HG03457 (cell line): Measurements from ENCODE around the gene CCDC157.

Experiments
- ATAC-seq: cut with Tn5 transposase; IDR thresholded peaks from one replicate; pipeline ENCODE4 v1.9.1; 2021; ENCODE audit warnings: moderate number of reproducible peaks; ENCODE audit not compliant: unreplicated experiment

The CCDC157 gene

GRCh38 chr22:30351226-30351625 is 5.6 kb upstream of the CCDC157 start:
- no peak for ATAC-seq

DNA sequence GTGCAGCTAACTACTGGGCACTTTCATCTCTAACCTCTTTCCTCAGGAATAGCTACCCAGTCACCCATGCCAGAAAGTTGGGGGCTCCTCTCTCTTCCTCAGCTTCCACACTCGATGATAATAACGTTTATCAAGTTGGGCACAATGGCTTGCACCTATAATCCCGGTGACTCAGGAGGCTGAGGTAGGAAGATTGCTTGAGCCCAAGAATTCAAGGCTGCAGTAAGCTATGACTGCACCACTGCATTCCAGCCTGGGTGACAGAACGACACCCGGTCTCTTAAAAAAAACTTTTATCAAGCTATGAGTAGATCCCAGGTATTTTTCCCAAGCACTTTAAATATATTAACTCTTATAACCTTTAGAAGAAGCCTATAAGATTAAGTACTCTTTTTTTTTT is 2.2 kb upstream of the CCDC157 start:
- no peak for ATAC-seq

- no peak for ATAC-seq
Measured at GRCh38 chr22:30357236-30357570, 396 bp downstream of the CCDC157 start.

DNA sequence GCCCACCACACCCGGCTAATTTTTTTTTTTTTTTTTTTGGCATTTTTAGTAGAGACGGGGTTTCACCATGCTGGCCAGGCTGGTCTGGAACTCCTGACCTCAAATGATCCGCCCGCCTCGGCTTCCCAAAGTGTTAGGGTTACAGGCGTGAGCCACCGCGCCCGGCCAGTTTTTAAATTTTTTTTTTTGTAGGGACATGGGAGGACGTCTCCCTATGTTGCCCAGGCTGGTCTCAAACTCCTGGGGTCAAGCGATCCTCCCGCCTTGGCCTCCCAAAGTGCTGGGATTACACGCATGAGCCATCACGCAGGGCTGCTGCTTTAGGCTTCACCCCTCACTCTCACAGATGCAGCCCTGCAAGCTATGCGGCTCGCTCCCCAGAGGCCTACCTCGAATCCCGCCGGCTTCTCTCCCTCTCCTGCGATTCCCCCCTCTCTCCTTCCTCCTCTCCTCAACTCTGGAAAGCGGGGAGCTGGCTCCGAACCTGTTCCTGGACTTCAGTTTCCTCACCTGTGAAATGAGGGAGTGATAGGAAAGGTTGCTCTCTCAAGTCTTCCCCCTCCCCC is 926 bp downstream of the CCDC157 start:
- no peak for ATAC-seq

- no peak for ATAC-seq
Measured at GRCh38 chr22:30358541-30358940, 1.7 kb downstream of the CCDC157 start.

GRCh38 chr22:30361916-30362650 is 5.3 kb downstream of the CCDC157 start:
- ATAC-seq, result no peak

GRCh38 chr22:30362651-30363281 is 6.0 kb downstream of the CCDC157 start:
- ATAC-seq, result no peak

DNA sequence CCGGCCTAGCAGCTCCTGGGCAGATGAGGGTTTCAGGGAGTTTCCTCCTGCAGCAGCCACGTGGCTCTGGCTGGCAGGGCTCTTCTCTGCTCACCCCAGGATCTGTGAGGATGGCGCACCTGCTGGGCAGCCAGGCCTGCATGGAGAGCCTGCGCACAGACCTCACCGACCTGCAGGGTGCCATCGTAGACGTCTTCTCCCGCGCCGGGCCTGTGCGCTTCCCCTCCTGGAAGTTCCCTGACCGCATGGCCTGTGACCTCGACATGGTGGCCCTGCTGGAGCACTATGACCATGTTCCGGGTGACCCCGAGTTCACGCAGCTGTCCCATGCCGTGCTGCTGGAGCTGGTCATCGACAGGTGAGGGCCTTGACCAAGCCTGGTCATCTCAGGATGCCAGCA is 9.1 kb downstream of the CCDC157 start:
- ATAC-seq, result no peak

GRCh38 chr22:30368420-30368819 is 11.6 kb downstream of the CCDC157 start:
- no peak for ATAC-seq

DNA sequence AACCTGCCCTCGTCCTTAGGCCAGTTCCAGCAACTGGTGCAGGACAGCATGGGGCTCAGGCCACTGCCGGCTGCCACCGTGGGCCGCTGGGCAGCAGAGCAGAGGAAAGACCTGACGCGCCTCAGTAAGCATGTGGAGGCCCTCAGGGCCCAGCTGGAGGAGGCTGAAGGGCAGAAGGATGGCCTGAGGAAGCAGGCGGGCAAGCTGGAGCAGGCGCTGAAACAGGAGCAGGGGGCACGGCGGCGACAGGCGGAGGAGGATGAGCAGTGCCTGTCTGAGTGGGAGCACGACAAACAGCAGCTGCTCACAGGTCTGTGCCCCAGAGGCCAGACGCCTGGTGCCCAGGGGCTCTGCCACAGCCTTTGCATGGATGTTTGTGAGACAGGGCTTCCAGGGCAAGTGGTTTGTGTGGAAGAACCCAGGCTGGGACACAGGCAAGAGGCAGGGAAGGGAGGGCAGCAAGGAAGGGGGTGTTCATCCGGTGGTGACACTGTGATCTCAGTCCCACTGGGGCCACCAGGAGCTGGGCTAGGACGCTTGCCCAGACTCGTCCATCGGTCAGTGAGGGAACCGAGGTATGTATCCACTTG is 13.9 kb downstream of the CCDC157 start:
- ATAC-seq, result no peak

DNA sequence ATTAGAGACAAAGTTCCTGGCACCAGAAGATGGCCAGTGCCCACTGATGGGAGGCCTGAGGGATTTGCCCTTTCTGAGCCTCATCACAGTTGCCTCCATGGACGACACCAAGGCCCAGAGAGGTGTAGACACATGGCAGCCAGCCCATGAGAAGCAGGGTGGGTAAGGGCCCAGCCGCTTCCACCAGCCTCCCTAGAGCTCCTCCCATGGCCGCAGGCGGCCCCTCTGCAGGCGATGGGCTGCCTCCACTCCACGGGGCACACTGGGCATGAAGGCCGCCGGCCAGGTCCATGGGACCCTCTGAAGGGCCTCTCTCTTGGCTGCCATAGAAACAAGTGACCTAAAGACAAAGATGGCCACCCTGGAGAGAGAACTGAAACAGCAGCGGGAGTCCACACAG is 14.5 kb downstream of the CCDC157 start:
- ATAC-seq, result no peak

GRCh38 chr22:30371981-30372380 is 15.2 kb downstream of the CCDC157 start:
- no peak for ATAC-seq

- no peak for ATAC-seq
Measured at GRCh38 chr22:30372915-30373314, 16.1 kb downstream of the CCDC157 start.

DNA sequence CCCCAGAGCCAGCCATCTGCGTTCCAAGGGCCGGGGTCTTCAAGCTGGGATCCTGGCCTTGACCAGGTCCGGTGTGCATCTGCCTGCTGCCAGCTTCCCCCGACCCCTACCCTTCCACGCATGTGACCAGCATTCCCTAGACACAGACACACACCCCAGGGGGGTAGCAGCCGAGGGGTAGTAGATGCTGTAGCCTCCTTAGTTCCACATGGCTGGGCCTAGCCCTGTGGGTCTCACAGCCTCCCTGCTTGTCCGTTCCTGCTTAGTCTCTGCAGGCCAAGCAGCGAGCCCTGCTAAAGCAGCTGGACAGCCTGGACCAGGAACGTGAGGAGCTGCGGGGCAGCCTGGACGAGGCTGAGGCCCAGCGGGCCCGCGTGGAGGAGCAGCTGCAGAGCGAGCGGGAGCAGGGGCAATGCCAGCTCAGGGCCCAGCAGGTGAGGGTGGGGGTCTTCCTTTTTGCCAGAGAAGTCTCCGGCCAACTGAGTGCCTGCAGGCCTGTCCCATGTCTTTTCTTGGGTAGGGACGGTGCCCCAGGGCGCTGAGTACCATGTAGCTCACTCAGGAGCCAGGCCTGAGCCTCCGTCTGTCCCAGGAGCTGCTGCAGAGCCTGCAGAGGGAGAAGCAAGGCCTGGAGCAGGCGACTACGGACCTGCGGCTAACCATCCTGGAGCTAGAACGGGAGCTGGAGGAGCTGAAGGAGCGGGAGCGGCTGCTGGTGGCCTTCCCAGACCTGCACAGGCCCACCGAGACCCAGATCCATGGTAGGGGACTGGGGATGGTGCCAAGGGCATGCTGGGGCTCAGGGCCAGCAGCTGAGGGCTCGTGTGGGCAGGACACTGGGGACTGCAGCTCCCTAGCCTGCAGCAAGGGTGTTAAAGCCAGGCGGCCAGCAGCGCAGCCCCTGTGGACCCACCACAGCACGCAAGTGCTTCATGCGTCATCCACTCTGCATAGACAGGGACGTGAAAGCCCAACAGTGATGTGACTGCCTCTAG is 16.8 kb downstream of the CCDC157 start:
- no peak for ATAC-seq

GRCh38 chr22:30375312-30375849 is 18.6 kb downstream of the CCDC157 start:
- ATAC-seq, result no peak

GRCh38 chr22:30380011-30380410 is 23.2 kb downstream of the CCDC157 start:
- ATAC-seq, result no peak

DNA sequence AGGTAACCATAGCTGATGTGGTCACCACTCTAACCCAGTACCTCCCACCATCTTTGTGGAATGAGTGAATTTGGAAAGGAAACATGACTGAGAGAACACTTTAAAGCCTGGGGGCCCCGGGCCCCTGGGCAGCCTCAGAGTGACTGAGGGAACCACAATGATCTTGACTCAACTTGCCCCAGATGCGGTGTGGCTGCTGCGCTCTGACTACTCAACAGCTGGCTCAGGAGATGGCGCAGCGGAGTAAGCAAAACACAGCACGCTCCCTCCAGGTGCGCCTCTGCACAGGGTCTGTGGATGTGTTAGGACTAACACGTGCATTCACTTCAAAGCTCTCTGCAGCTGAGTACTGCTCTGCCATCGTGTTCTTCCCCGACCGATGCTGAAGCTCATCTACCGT is 24.5 kb downstream of the CCDC157 start:
- no peak for ATAC-seq

- no peak for ATAC-seq
Measured at GRCh38 chr22:30382340-30382739, 25.5 kb downstream of the CCDC157 start.

- no peak for ATAC-seq
Measured at GRCh38 chr22:30383061-30383460, 26.3 kb downstream of the CCDC157 start.

- no peak for ATAC-seq
Measured at GRCh38 chr22:30385942-30386341, 29.1 kb downstream of the CCDC157 start.

GRCh38 chr22:30386608-30386959 is 29.8 kb downstream of the CCDC157 start:
- no peak for ATAC-seq
